Liver (tissue), 9 donors: ENCODE results near the gene LRMDA. TPM values are rescaled to one million over a fixed set of nuclear protein-coding genes. Genes with fewer than 3 reads are reported as not detected.

Experiments used
- DNase-seq: peaks from one replicate; pipeline ENCODE4 v3.0.0-alpha.2; 2017; ENCODE audit warnings: low spot score
- H3K27ac ChIP-seq, 2 donors: one replicate each; pipeline ENCODE4 v1.7.0; 2013; ENCODE audit warnings: inconsistent platforms in 2 of 2, low read length in 2 of 2, control low read depth in 1 of 2, low read depth in 1 of 2, mild to moderate bottlenecking in 1 of 2
- H3K27me3 ChIP-seq, 4 donors: one replicate each; pipeline versions ENCODE4 v1.6.1 to v1.7.0; 2013; ENCODE audit warnings: low read length in 3 of 4, inconsistent platforms in 1 of 4, mild to moderate bottlenecking in 1 of 4, moderate library complexity in 1 of 4; ENCODE audit not compliant: control insufficient read depth in 4 of 4, insufficient read depth in 4 of 4
- H3K36me3 ChIP-seq, 4 donors: one replicate each; pipeline versions ENCODE4 v1.6.1 to v1.7.0; 2013; ENCODE audit warnings: low read length in 3 of 4, mild to moderate bottlenecking in 3 of 4, low read depth in 1 of 4, moderate library complexity in 1 of 4; ENCODE audit not compliant: control insufficient read depth in 4 of 4, insufficient read depth in 3 of 4
- H3K4me1 ChIP-seq, 4 donors: one replicate each; pipeline versions ENCODE4 v1.6.1 to v1.7.0; 2013; ENCODE audit warnings: low read length in 3 of 4, mild to moderate bottlenecking in 3 of 4, moderate library complexity in 1 of 4; ENCODE audit not compliant: control insufficient read depth in 4 of 4, insufficient read depth in 4 of 4
- H3K4me3 ChIP-seq, 3 donors: one replicate each; pipeline versions ENCODE4 v1.6.1 to v1.7.0; 2013; ENCODE audit warnings: low read length in 3 of 3, control low read depth in 1 of 3, low read depth in 1 of 3, mild to moderate bottlenecking in 1 of 3
- H3K9ac ChIP-seq, 2 donors: one replicate each; pipeline ENCODE4 v1.7.0; 2013; ENCODE audit warnings: low read length in 2 of 2, mild to moderate bottlenecking in 2 of 2, moderate library complexity in 2 of 2, control low read depth in 1 of 2, low read depth in 1 of 2
- H3K9me3 ChIP-seq, 4 donors: one replicate each; pipeline versions ENCODE4 v1.6.1 to v1.7.0; 2013; ENCODE audit warnings: low read length in 3 of 4; ENCODE audit not compliant: control insufficient read depth in 4 of 4
- CTCF ChIP-seq: fragments of 150-350 bp; IDR thresholded peaks from 2 replicates; pipeline ENCODE4 v1.5.1; 2017; ENCODE audit warnings: improper control_type of control experiment, low read depth, low read length; ENCODE audit not compliant: missing input control
- GABPA ChIP-seq, 2 donors: IDR thresholded peaks in 1 of 2; conservative IDR thresholded peaks in 1 of 2; 2 replicates each; pipeline ENCODE4 v1.6.1; 2016; ENCODE audit warnings: antibody characterized with exemption in 2 of 2, mild to moderate bottlenecking in 1 of 2, moderate library complexity in 1 of 2
- HNF4A ChIP-seq, 2 donors: conservative IDR thresholded peaks; 2 replicates each; pipeline ENCODE4 v1.6.1; 2016; ENCODE audit warnings: antibody characterized with exemption in 2 of 2, mild to moderate bottlenecking in 2 of 2
- HNF4G ChIP-seq: IDR thresholded peaks from 2 replicates; pipeline ENCODE4 v1.6.1; 2016; ENCODE audit warnings: antibody characterized with exemption
- JUND ChIP-seq, 2 donors: IDR thresholded peaks; 2 replicates each; pipeline ENCODE4 v1.6.1; 2016; ENCODE audit warnings: antibody characterized with exemption in 2 of 2
- RAD21 ChIP-seq, 2 donors: IDR thresholded peaks; 2 replicates each; pipeline ENCODE4 v1.6.1; 2016; ENCODE audit warnings: antibody characterized with exemption in 2 of 2, mild to moderate bottlenecking in 2 of 2
- SP1 ChIP-seq: IDR thresholded peaks from 2 replicates; pipeline ENCODE4 v1.6.1; 2018; ENCODE audit warnings: antibody characterized with exemption, mild to moderate bottlenecking
- WGBS: extraction: QIAGEN DNeasy Blood & Tissue Kit; methylation state at CpG from one replicate; pipeline ENCODE4 v1.1.7; 2013; 5-methylcytosine and 5-hydroxymethylcytosine counted together
- polyA plus RNA-seq, 2 donors: library from polyadenylated mRNA; stranded (reverse) in 1 of 2; unstranded in 1 of 2; fragments of 200-250 nt in 1 of 2; fragments of >200 nt in 1 of 2; fragmentation: Nextera tagmentation in 1 of 2; extraction: Ambion mirVana in 1 of 2; gene quantifications; one replicate each; pipeline versions ENCODE4 v1.2.1 to v1.2.3, GENCODE V29; 2013 to 2015
- total RNA-seq, 2 donors: library from RNA; depleted of rRNA; stranded (reverse); fragments of >200 nt; gene quantifications; one replicate each; pipeline ENCODE4 v1.2.3, GENCODE V29; 2014
- TF ChIP-seq, protein P1 (sequence below): IDR thresholded peaks from 2 replicates; pipeline ENCODE4 v1.6.1; 2016; ENCODE audit warnings: antibody characterized with exemption
- donor health status: healthy.
- donor health status: healthy.
- donor health status: healthy.
- donor health status: healthy.
- donor health status: healthy.

LRMDA gene
- total and polyA plus RNA-seq, 4 donors = 7.9 to 15.8 (median 11.3) TPM

DNA sequence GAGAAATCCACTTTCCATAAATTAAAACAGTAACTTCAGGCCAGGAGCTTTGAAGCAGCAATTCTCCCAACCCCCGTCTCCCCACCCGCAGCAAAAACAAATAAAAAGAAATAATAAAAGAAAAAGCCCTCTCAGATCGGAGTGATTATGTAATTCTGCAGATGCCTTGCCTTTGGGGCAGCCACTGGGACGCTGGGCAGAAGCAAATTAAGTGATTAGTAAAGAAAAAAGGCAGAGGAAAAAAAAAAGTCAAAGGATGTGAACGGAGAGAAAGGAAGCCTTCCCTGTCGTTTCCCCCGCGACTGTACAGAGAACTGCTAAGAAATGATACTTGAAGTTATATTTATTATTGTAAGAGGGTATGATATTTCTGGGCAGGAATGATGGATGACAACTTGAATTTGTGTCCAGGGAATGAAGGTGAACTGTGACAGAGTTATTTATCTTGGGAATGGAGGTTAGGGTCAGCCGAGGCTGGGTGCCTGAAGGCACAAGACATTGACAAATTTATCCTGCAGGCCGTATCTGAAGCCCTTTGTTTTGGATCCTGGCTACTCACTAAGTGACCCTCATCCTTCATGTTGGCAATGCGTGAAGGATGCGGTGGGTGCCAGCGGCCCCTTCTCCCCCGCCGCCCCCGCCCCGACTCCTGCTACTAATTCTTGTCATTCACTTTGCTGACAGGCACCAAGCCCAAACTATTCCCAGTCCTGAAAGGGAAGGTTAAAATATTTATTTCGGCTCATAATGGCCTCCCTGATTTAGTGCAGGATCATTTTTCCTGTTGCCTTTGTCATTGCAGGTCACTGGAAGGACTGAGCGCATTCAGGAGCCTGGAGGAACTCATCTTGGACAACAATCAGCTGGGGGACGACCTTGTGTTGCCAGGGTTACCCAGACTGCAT is 604.0 kb downstream of the LRMDA start:
- Histone ChIP-seq H3K4me3 (peak overlapping the region in 1 of 3 donors; percentile 12), H3K9ac (no peak overlapping the region), H3K9me3 (peaks cover 0 to 1% (median 0%) of the 10 kb centered on the region in 4 donors), H3K36me3 (no peaks in the 10 kb centered on the region), H3K27me3 (no peaks in the 10 kb centered on the region), H3K27ac (no peak overlapping the region), H3K4me1 (peaks cover 7 to 49% (median 36%) of the 10 kb centered on the region in 4 donors)
- TF ChIP-seq GABPA (IDR thresholded peaks at IDR 0.05 in 1 of 2, conservative IDR thresholded peaks at IDR 0.05 in 1 of 2) (no peak), HNF4G (no peak)
- no peak for DNase-seq
- 72% methylated on average over 20 of the region's 20 CpGs for WGBS

DNA sequence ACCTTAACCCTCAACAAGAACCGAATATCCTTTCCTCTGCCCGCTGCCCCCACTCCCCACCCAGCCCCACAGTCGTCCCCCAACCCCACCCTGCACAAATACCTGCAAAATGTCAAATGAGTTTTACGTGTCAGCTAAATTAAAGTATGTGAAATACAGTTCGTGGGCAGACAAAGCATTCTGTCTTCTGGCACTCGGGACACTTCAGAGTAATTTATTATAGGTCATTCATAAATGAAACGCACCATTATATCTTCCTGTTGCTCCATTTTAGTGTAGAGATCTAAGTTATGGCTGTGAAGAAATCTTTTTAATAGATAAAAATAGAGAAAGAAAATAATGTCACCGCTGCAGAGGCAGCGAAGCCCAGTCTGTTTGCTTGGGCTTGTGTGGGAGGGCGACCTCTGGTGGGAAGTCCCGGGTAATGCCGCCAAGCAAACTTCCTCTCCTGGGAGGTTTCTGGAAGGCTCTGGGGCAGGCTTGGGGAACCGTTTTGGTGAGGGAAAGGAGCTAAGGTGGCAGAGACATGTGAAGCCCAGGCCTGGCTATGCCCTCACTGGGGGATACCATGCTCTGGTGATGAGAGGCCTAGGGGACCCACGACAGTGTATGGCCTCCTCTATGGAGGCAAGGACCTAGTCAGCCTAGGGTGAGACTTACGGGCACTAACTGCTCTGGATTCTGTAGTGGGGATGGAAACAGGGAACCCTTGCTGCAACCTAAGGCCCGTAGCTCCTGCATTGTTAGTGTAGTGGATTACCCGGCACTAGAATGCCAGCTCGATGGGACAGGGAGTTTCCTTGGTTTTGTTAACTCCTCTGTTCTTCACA is 604.9 kb downstream of the LRMDA start:
- TF ChIP-seq, protein P1, sequence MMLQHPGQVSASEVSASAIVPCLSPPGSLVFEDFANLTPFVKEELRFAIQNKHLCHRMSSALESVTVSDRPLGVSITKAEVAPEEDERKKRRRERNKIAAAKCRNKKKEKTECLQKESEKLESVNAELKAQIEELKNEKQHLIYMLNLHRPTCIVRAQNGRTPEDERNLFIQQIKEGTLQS = no peak
- TF ChIP-seq HNF4A (conservative IDR thresholded peaks at IDR 0.05) = no peak
- peak; percentile 95 to 96 for TF ChIP-seq RAD21 (IDR thresholded peaks at IDR 0.05)
- peak; percentile 92 for TF ChIP-seq CTCF
- no peak for TF ChIP-seq SP1
- TF ChIP-seq HNF4G = no peak
- WGBS = 39% methylated on average over 18 of the region's 18 CpGs
- Histone ChIP-seq H3K36me3 (no peaks in the 10 kb centered on the region), H3K27ac (no peak overlapping the region), H3K9ac (peak overlapping the region in 1 of 2 donors; percentile 9), H3K4me1 (peaks cover 7 to 43% (median 36%) of the 10 kb centered on the region in 4 donors), H3K4me3 (peak overlapping the region in 1 of 3 donors; percentile 12), H3K27me3 (no peaks in the 10 kb centered on the region), H3K9me3 (peaks cover 0 to 1% (median 0%) of the 10 kb centered on the region in 4 donors)
- peak; percentile 72 for DNase-seq

DNA sequence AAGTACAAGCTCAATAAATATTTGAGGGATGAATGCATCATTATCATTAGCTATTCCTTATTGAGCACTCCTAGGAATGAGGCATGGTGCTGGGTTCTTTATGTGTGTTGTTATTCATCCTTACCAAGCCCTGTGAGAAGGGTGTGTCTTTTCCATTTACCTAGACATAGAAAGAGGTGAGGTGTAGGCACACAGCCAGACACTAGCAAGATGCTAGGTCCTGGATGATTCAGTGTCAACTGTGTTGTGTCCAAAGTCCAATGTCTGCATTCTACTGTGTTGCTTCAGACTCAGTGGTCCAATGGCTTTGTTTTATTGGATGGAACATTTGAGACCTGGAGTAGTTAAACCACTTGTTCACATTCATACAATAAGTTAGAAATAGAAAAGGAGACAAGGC is 605.5 kb downstream of the LRMDA start:
- H3K4me1 ChIP-seq = peaks cover 6 to 41% (median 36%) of the 10 kb centered on the region in 4 donors
- H3K27ac ChIP-seq = no peak overlapping the region
- H3K27me3 ChIP-seq = no peaks in the 10 kb centered on the region
- DNase-seq = no peak
- H3K4me3 ChIP-seq = no peak overlapping the region
- no peaks in the 10 kb centered on the region for H3K36me3 ChIP-seq
- TF ChIP-seq HNF4G (no peak), JUND (IDR thresholded peaks at IDR 0.05) (peak in 1 of 2 donors; percentile 39), HNF4A (conservative IDR thresholded peaks at IDR 0.05) (peak; percentile 82 to 86)
- peaks cover 0 to 1% (median 0%) of the 10 kb centered on the region in 4 donors for H3K9me3 ChIP-seq
- H3K9ac ChIP-seq = no peak overlapping the region
